Activated naive CD4-positive, alpha-beta T cell treated with anti-CD3 and anti-CD28 coated beads, Interleukin-2, amount 50 U/mL, for 16 hours (primary cell): ENCODE measurements around the gene ZPR1.

Experiments used
- DNase-seq: peaks from one replicate; pipeline ENCODE4 v3.0.0-alpha.2; 2020

Gene ZPR1

GRCh38 chr11:116742104-116742503 lies 45.7 kb downstream of the ZPR1 start:
- DNase-seq: no peak

- DNase-seq: no peak
These were observed 47.1 kb downstream of the ZPR1 start for GRCh38 chr11:116740741-116741140.

GRCh38 chr11:116738975-116739374 lies 48.8 kb downstream of the ZPR1 start:
- no peak for DNase-seq

- no peak for DNase-seq
These were observed 51.1 kb downstream of the ZPR1 start for GRCh38 chr11:116736763-116737162.

GRCh38 chr11:116733969-116734508 lies 53.8 kb downstream of the ZPR1 start:
- DNase-seq: no peak

GRCh38 chr11:116733043-116733755 lies 54.6 kb downstream of the ZPR1 start:
- no peak for DNase-seq

- peak; percentile 54 for DNase-seq
These were observed 55.4 kb downstream of the ZPR1 start for GRCh38 chr11:116732271-116733042.

- no peak for DNase-seq
These were observed 56.0 kb downstream of the ZPR1 start for GRCh38 chr11:116731821-116732220.

- no peak for DNase-seq
These were observed 56.6 kb downstream of the ZPR1 start for GRCh38 chr11:116731097-116731761.

- DNase-seq: no peak
These were observed 57.2 kb downstream of the ZPR1 start for GRCh38 chr11:116730601-116731000.

- DNase-seq: no peak
These were observed 57.6 kb downstream of the ZPR1 start for GRCh38 chr11:116730241-116730561.

GRCh38 chr11:116729501-116730240 lies 58.2 kb downstream of the ZPR1 start:
- DNase-seq: no peak

GRCh38 chr11:116727990-116728389 lies 59.8 kb downstream of the ZPR1 start:
- DNase-seq: no peak

- no peak for DNase-seq
These were observed 62.2 kb downstream of the ZPR1 start for GRCh38 chr11:116725434-116726221.

- no peak for DNase-seq
These were observed 63.0 kb downstream of the ZPR1 start for GRCh38 chr11:116724813-116725212.
